Liver (tissue), 3 donors: ENCODE data around the gene MSL1.

ENCODE experiments used
- CTCF ChIP-seq: fragments of 150-350 bp; IDR thresholded peaks from 2 replicates; pipeline ENCODE4 v1.5.1; 2017; ENCODE audit warnings: improper control_type of control experiment, low read depth, low read length; ENCODE audit not compliant: missing input control
- FOXA2 ChIP-seq: IDR thresholded peaks from 2 replicates; pipeline ENCODE4 v1.6.1; 2016; ENCODE audit warnings: antibody characterized with exemption
- GABPA ChIP-seq, 2 donors: IDR thresholded peaks in 1 of 2; conservative IDR thresholded peaks in 1 of 2; 2 replicates each; pipeline ENCODE4 v1.6.1; 2016; ENCODE audit warnings: antibody characterized with exemption in 2 of 2, mild to moderate bottlenecking in 1 of 2, moderate library complexity in 1 of 2
- HNF4A ChIP-seq, 2 donors: conservative IDR thresholded peaks; 2 replicates each; pipeline ENCODE4 v1.6.1; 2016; ENCODE audit warnings: antibody characterized with exemption in 2 of 2, mild to moderate bottlenecking in 2 of 2
- MAX ChIP-seq: IDR thresholded peaks from 2 replicates; pipeline ENCODE4 v1.6.1; 2016; ENCODE audit warnings: antibody characterized with exemption
- RAD21 ChIP-seq, 2 donors: IDR thresholded peaks; 2 replicates each; pipeline ENCODE4 v1.6.1; 2016; ENCODE audit warnings: antibody characterized with exemption in 2 of 2, mild to moderate bottlenecking in 2 of 2
- RXRA ChIP-seq, 2 donors: IDR thresholded peaks; 2 replicates each; pipeline ENCODE4 v1.6.1; 2017 to 2018; ENCODE audit warnings: antibody characterized with exemption in 2 of 2, mild to moderate bottlenecking in 1 of 2
- SP1 ChIP-seq: IDR thresholded peaks from 2 replicates; pipeline ENCODE4 v1.6.1; 2018; ENCODE audit warnings: antibody characterized with exemption, mild to moderate bottlenecking
- TAF1 ChIP-seq: conservative IDR thresholded peaks from 2 replicates; pipeline ENCODE4 v1.6.1; 2016; ENCODE audit warnings: antibody characterized with exemption, mild to moderate bottlenecking
- YY1 ChIP-seq: IDR thresholded peaks from 2 replicates; pipeline ENCODE4 v1.6.1; 2016; ENCODE audit warnings: antibody characterized with exemption, mild to moderate bottlenecking
- ZBTB33 ChIP-seq: IDR thresholded peaks from 2 replicates; pipeline ENCODE4 v1.6.1; 2016; ENCODE audit warnings: antibody characterized with exemption
- TF ChIP-seq, protein P1 (sequence below): IDR thresholded peaks from 2 replicates; pipeline ENCODE4 v1.6.1; 2016; ENCODE audit warnings: antibody characterized with exemption, mild to moderate bottlenecking
- donor health status: healthy.
- donor health status: healthy.

- TF ChIP-seq CTCF (no peak), ZBTB33 (no peak), MAX (no peak), YY1 (no peak), RXRA (IDR thresholded peaks at IDR 0.05) (no peak), FOXA2 (no peak), TAF1 (no peak), SP1 (no peak), RAD21 (IDR thresholded peaks at IDR 0.05) (no peak), HNF4A (conservative IDR thresholded peaks at IDR 0.05) (no peak), GABPA (IDR thresholded peaks at IDR 0.05 in 1 of 2, conservative IDR thresholded peaks at IDR 0.05 in 1 of 2) (no peak)
- TF ChIP-seq, protein P1, sequence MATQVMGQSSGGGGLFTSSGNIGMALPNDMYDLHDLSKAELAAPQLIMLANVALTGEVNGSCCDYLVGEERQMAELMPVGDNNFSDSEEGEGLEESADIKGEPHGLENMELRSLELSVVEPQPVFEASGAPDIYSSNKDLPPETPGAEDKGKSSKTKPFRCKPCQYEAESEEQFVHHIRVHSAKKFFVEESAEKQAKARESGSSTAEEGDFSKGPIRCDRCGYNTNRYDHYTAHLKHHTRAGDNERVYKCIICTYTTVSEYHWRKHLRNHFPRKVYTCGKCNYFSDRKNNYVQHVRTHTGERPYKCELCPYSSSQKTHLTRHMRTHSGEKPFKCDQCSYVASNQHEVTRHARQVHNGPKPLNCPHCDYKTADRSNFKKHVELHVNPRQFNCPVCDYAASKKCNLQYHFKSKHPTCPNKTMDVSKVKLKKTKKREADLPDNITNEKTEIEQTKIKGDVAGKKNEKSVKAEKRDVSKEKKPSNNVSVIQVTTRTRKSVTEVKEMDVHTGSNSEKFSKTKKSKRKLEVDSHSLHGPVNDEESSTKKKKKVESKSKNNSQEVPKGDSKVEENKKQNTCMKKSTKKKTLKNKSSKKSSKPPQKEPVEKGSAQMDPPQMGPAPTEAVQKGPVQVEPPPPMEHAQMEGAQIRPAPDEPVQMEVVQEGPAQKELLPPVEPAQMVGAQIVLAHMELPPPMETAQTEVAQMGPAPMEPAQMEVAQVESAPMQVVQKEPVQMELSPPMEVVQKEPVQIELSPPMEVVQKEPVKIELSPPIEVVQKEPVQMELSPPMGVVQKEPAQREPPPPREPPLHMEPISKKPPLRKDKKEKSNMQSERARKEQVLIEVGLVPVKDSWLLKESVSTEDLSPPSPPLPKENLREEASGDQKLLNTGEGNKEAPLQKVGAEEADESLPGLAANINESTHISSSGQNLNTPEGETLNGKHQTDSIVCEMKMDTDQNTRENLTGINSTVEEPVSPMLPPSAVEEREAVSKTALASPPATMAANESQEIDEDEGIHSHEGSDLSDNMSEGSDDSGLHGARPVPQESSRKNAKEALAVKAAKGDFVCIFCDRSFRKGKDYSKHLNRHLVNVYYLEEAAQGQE = no peak
These were observed 9.5 kb upstream of the MSL1 start for GRCh38 chr17:40112191-40112711.
